CD4-positive, alpha-beta T cell (primary cell): ENCODE results near the gene SNX8. TPM values are rescaled to one million over a fixed set of nuclear protein-coding genes. Genes with fewer than 3 reads are reported as not detected.

ENCODE experiments used
- ATAC-seq: fragments of 200-7000 bp; cut with Tn5 transposase; one replicate; pipeline ENCODE4 v1.10.0; 2022; ENCODE audit warnings: mild to moderate bottlenecking; ENCODE audit not compliant: poor library complexity
- CTCF ChIA-PET: fragments of 350-600 bp; sonication (Branson Sonifier 250); formaldehyde crosslinking; loops from one replicate; lab custom pipeline; 2021; ENCODE audit warnings: antibody characterized with exemption, inconsistent platforms; lab: Charles Lee
- POLR2A ChIA-PET: fragments of 350-600 bp; sonication (Branson Sonifier 250); formaldehyde crosslinking; loops from one replicate; lab custom pipeline; 2021; ENCODE audit warnings: antibody characterized with exemption, inconsistent platforms; lab: Charles Lee
- DNase-seq, 14 experiments: peaks; one replicate each; pipeline ENCODE4 v3.0.0-alpha.2; 2013 to 2020; ENCODE audit warnings: mixed read lengths in 2 of 14
- H3K27ac ChIP-seq, 2 donors: one replicate each; pipeline versions ENCODE4 v1.5.1 to v1.7.0; 2013; ENCODE audit warnings: low read length in 2 of 2, low read depth in 1 of 2, mild to moderate bottlenecking in 1 of 2
- H3K27me3 ChIP-seq, 2 experiments: 1 replicate in 1 of 2; 2 replicates in 1 of 2; pipeline versions ENCODE4 v1.6.1 to v1.7.0; 2013; ENCODE audit warnings: low read length in 2 of 2, control low read depth in 1 of 2, mild to moderate bottlenecking in 1 of 2, moderate library complexity in 1 of 2; ENCODE audit not compliant: insufficient read depth in 2 of 2, control insufficient read depth in 1 of 2
- H3K36me3 ChIP-seq: one replicate; pipeline ENCODE4 v1.6.1; 2013; ENCODE audit warnings: low read length, control low read depth; ENCODE audit not compliant: insufficient read depth
- H3K4me1 ChIP-seq: one replicate; pipeline ENCODE4 v1.6.1; 2013; ENCODE audit warnings: low read length, control low read depth; ENCODE audit not compliant: insufficient read depth
- H3K4me3 ChIP-seq: one replicate; pipeline ENCODE4 v1.5.1; 2013; ENCODE audit warnings: mild to moderate bottlenecking, low read length, moderate library complexity
- H3K9me3 ChIP-seq, 2 experiments: 1 replicate in 1 of 2; 2 replicates in 1 of 2; pipeline versions ENCODE4 v1.6.1 to v1.7.0; 2013; ENCODE audit warnings: low read length in 2 of 2, mild to moderate bottlenecking in 2 of 2, control low read depth in 1 of 2, moderate library complexity in 1 of 2; ENCODE audit not compliant: control insufficient read depth in 1 of 2, insufficient read depth in 1 of 2
- H3K27ac Mint-ChIP-seq: one replicate; pipeline ENCODE4 v1.8.0; 2020; ENCODE audit warnings: mixed read lengths
- H3K27me3 Mint-ChIP-seq: one replicate; pipeline ENCODE4 v1.8.0; 2021; ENCODE audit warnings: mixed read lengths
- H3K36me3 Mint-ChIP-seq: one replicate; pipeline ENCODE4 v1.8.0; 2021; ENCODE audit warnings: low read depth, mixed read lengths
- H3K4me1 Mint-ChIP-seq: one replicate; pipeline ENCODE4 v1.8.0; 2021; ENCODE audit warnings: low read depth, mixed read lengths
- H3K4me3 Mint-ChIP-seq: one replicate; pipeline ENCODE4 v1.8.0; 2020; ENCODE audit warnings: mild to moderate bottlenecking, mixed read lengths
- H3K9me3 Mint-ChIP-seq: one replicate; pipeline ENCODE4 v1.8.0; 2020; ENCODE audit warnings: mixed read lengths
- CTCF ChIP-seq: fragments of 200-600 bp; IDR thresholded peaks from one replicate; pipeline ENCODE4 v1.8.0; 2022; ENCODE audit warnings: antibody characterized with exemption, mild to moderate bottlenecking
- intact Hi-C, 2 experiments: fragments of 100-400 bp; cut with DNase I in 1 of 2; cut with micrococcal nuclease in 1 of 2; formaldehyde crosslinking; loops; one replicate each; pipeline versions ENCODE4 v1.15.1 to v1.9.0; 2023 to 2025; cut with DNase I, micrococcal nuclease
- total RNA-seq, 174 experiments: library from RNA in 2 of 174; stranded (reverse) in 2 of 174; gene quantifications; one replicate each; pipeline ENCODE4 v1.2.3 and lab custom pipeline; 2021 to 2026

SNX8 gene
- total RNA-seq, 2 experiments from 2014 or later: 4.2 to 4.5 TPM

GRCh38 chr7:2222516-2222915 lies 91.7 kb downstream of the SNX8 start:
- Mint-ChIP-seq H3K36me3 (peaks cover 58% of the 10 kb centered on the region), H3K4me1 (no peaks in the 10 kb centered on the region), H3K4me3 (no peak overlapping the region), H3K9me3 (no peaks in the 10 kb centered on the region), H3K27ac (no peak overlapping the region), H3K27me3 (no peaks in the 10 kb centered on the region)
- POLR2A ChIA-PET: no interaction called here
- Histone ChIP-seq H3K4me3 (no peak overlapping the region), H3K36me3 (peaks cover 63% of the 10 kb centered on the region), H3K27me3 (no peaks in the 10 kb centered on the region), H3K4me1 (no peaks in the 10 kb centered on the region), H3K27ac (no peak overlapping the region), H3K9me3 (no peaks in the 10 kb centered on the region)
- DNase-seq (no peak), ATAC-seq (no peak)
- no peak for TF ChIP-seq CTCF
- intact Hi-C loops: no loop called here
- CTCF ChIA-PET: no interaction called here

- no peak overlapping the region for H3K27ac ChIP-seq
- DNase-seq (no peak), ATAC-seq (no peak)
- TF ChIP-seq CTCF: no peak
- Mint-ChIP-seq H3K36me3 (peaks cover 57% of the 10 kb centered on the region), H3K4me3 (no peak overlapping the region), H3K4me1 (no peaks in the 10 kb centered on the region), H3K9me3 (no peaks in the 10 kb centered on the region), H3K27me3 (no peaks in the 10 kb centered on the region), H3K27ac (no peak overlapping the region)
- H3K36me3 ChIP-seq: peaks cover 73% of the 10 kb centered on the region
- H3K9me3 ChIP-seq: no peaks in the 10 kb centered on the region
- intact Hi-C loops: no loop called here
- H3K4me3 ChIP-seq: no peak overlapping the region
- H3K27me3 ChIP-seq: no peaks in the 10 kb centered on the region
- no peaks in the 10 kb centered on the region for H3K4me1 ChIP-seq
- ChIA-PET CTCF (no interaction called here), POLR2A (no interaction called here)
Measured at GRCh38 chr7:2220954-2221353, 93.3 kb downstream of the SNX8 start.

GRCh38 chr7:2220506-2220905 lies 93.7 kb downstream of the SNX8 start:
- Histone ChIP-seq H3K36me3 (peaks cover 73% of the 10 kb centered on the region), H3K27ac (no peak overlapping the region), H3K4me1 (no peaks in the 10 kb centered on the region), H3K27me3 (no peaks in the 10 kb centered on the region), H3K9me3 (no peaks in the 10 kb centered on the region), H3K4me3 (no peak overlapping the region)
- Mint-ChIP-seq H3K9me3 (no peaks in the 10 kb centered on the region), H3K4me3 (no peak overlapping the region), H3K27me3 (no peaks in the 10 kb centered on the region), H3K36me3 (peaks cover 57% of the 10 kb centered on the region), H3K27ac (no peak overlapping the region), H3K4me1 (no peaks in the 10 kb centered on the region)
- DNase-seq: no peak
- no peak for ATAC-seq
- intact Hi-C loops: no loop called here
- POLR2A ChIA-PET: no interaction called here
- CTCF ChIA-PET: no interaction called here
- no peak for TF ChIP-seq CTCF
